ENCODE results near the gene RAB44. TPM values are rescaled to one million over a fixed set of nuclear protein-coding genes. Genes with fewer than 3 reads are reported as not detected.

The RAB44 gene
- total and polyA plus RNA-seq, 7 donors: 0.01 to 0.06 TPM; not detected in 5

- H3K4me3 ChIP-seq: no peak overlapping the region
- no peak for DNase-seq
- WGBS, 3 donors: 53 to 64% (median 59%) methylated on average over 5 of the region's 5 CpGs
- H3K4me1 ChIP-seq: peaks cover 5% of the 10 kb centered on the region
- no peaks in the 10 kb centered on the region for H3K27me3 ChIP-seq (ENCODE audit: insufficient read depth in 3 of 3, low read length in 2 of 3)
- intact Hi-C loops (cut with DNase I): no loop called here
- no peaks in the 10 kb centered on the region for H3K9me3 ChIP-seq
- H3K36me3 ChIP-seq (ENCODE audit: insufficient read depth in 1 of 2, low read depth in 1 of 2): no peaks in the 10 kb centered on the region
- ATAC-seq: no peak
- no peak overlapping the region for H3K27ac ChIP-seq
- TF ChIP-seq, protein P1, sequence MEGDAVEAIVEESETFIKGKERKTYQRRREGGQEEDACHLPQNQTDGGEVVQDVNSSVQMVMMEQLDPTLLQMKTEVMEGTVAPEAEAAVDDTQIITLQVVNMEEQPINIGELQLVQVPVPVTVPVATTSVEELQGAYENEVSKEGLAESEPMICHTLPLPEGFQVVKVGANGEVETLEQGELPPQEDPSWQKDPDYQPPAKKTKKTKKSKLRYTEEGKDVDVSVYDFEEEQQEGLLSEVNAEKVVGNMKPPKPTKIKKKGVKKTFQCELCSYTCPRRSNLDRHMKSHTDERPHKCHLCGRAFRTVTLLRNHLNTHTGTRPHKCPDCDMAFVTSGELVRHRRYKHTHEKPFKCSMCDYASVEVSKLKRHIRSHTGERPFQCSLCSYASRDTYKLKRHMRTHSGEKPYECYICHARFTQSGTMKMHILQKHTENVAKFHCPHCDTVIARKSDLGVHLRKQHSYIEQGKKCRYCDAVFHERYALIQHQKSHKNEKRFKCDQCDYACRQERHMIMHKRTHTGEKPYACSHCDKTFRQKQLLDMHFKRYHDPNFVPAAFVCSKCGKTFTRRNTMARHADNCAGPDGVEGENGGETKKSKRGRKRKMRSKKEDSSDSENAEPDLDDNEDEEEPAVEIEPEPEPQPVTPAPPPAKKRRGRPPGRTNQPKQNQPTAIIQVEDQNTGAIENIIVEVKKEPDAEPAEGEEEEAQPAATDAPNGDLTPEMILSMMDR (IDR thresholded peaks at IDR 0.05): no peak
Measured at GRCh38 chr6:36774331-36774730, 76.7 kb downstream of the RAB44 start.

DNA sequence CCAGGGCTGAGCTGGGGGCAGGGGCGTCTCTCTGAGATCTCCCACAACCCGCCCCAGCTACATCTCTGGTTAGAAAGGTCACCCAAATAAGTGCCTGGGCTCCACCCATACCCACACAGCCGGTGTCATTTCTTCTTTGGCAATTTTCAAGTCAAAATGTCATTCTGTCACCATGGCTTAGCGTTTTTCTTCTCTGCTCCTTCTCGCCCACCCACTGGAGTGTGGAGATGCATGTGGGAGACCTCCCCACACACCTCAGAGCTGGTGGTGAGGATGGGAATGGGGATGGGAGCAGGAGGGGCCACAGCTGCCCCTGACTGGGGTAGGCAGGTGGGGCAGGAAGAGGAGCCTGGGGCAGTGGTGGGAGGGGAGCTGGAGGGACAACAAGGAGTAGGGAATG, 78.5 kb downstream of the RAB44 start:
- intact Hi-C loops (cut with DNase I): no loop called here
- DNase-seq: no peak
- H3K27ac ChIP-seq: no peak overlapping the region
- H3K4me1 ChIP-seq: no peaks in the 10 kb centered on the region
- H3K27me3 ChIP-seq (ENCODE audit: insufficient read depth in 3 of 3, low read length in 2 of 3): peaks cover 0 to 3% (median 0%) of the 10 kb centered on the region in 3 donors
- ATAC-seq: no peak
- 85 to 89% (median 86%) methylated on average over 5 of the region's 5 CpGs for WGBS, 3 donors
- H3K4me3 ChIP-seq: no peak overlapping the region
- no peaks in the 10 kb centered on the region for H3K36me3 ChIP-seq (ENCODE audit: insufficient read depth in 1 of 2, low read depth in 1 of 2)
- TF ChIP-seq, protein P1 (IDR thresholded peaks at IDR 0.05): no peak
- H3K9me3 ChIP-seq: no peaks in the 10 kb centered on the region

- DNase-seq: no peak
- WGBS, 3 donors: 64 to 70% (median 64%) methylated on average over 5 of the region's 5 CpGs
- H3K9me3 ChIP-seq: no peaks in the 10 kb centered on the region
- no peak overlapping the region for H3K27ac ChIP-seq
- no peak for ATAC-seq
- intact Hi-C loops (cut with DNase I): no loop called here
- TF ChIP-seq, protein P1 (IDR thresholded peaks at IDR 0.05): no peak
- peaks cover 0 to 3% (median 0%) of the 10 kb centered on the region in 3 donors for H3K27me3 ChIP-seq (ENCODE audit: insufficient read depth in 3 of 3, low read length in 2 of 3)
- no peak overlapping the region for H3K4me3 ChIP-seq
- no peaks in the 10 kb centered on the region for H3K36me3 ChIP-seq (ENCODE audit: insufficient read depth in 1 of 2, low read depth in 1 of 2)
- no peaks in the 10 kb centered on the region for H3K4me1 ChIP-seq
Measured at GRCh38 chr6:36777801-36778200, 80.2 kb downstream of the RAB44 start.

- DNase-seq: no peak
- no peaks in the 10 kb centered on the region for H3K4me1 ChIP-seq
- TF ChIP-seq, protein P1 (IDR thresholded peaks at IDR 0.05): no peak
- peaks cover 0 to 3% (median 0%) of the 10 kb centered on the region in 3 donors for H3K27me3 ChIP-seq (ENCODE audit: insufficient read depth in 3 of 3, low read length in 2 of 3)
- no peaks in the 10 kb centered on the region for H3K36me3 ChIP-seq (ENCODE audit: insufficient read depth in 1 of 2, low read depth in 1 of 2)
- no peak overlapping the region for H3K4me3 ChIP-seq
- no peak overlapping the region for H3K27ac ChIP-seq
- H3K9me3 ChIP-seq: no peaks in the 10 kb centered on the region
- no peak for ATAC-seq
- WGBS, 3 donors: 82 to 87% (median 85%) methylated on average over 5 of the region's 5 CpGs
- intact Hi-C loops (cut with DNase I): no loop called here
Measured at GRCh38 chr6:36779227-36779626, 81.6 kb downstream of the RAB44 start.

GRCh38 chr6:36780442-36781177, 83.0 kb downstream of the RAB44 start:
- intact Hi-C loops (cut with DNase I): no loop called here
- ATAC-seq: no peak
- H3K36me3 ChIP-seq (ENCODE audit: insufficient read depth in 1 of 2, low read depth in 1 of 2): no peaks in the 10 kb centered on the region
- H3K4me1 ChIP-seq: no peaks in the 10 kb centered on the region
- H3K4me3 ChIP-seq: no peak overlapping the region
- no peak for DNase-seq
- WGBS, 3 donors: 70 to 74% (median 73%) methylated on average over 11 of the region's 11 CpGs
- TF ChIP-seq, protein P1 (IDR thresholded peaks at IDR 0.05): no peak
- H3K27ac ChIP-seq: no peak overlapping the region
- peaks cover 0 to 3% (median 0%) of the 10 kb centered on the region in 3 donors for H3K27me3 ChIP-seq (ENCODE audit: insufficient read depth in 3 of 3, low read length in 2 of 3)
- H3K9me3 ChIP-seq: no peaks in the 10 kb centered on the region

Data from psoas muscle (tissue), 8 donors.